Esophagus (tissue), 2 donors: ENCODE data around the gene NHLRC4. TPM values are rescaled to one million over a fixed set of nuclear protein-coding genes. Genes with fewer than 3 reads are reported as not detected.

ENCODE experiments used
- H3K27ac ChIP-seq, 2 donors: one replicate each; pipeline ENCODE4 v1.5.1; 2013; ENCODE audit warnings: low read depth in 2 of 2, mild to moderate bottlenecking in 2 of 2, inconsistent platforms in 1 of 2, low read length in 1 of 2, moderate library complexity in 1 of 2
- H3K27me3 ChIP-seq, 2 donors: one replicate each; pipeline ENCODE4 v1.6.1; 2013; ENCODE audit warnings: low read length in 2 of 2, control low read depth in 1 of 2, mild to moderate bottlenecking in 1 of 2; ENCODE audit not compliant: insufficient read depth in 2 of 2, control insufficient read depth in 1 of 2
- H3K36me3 ChIP-seq, 2 donors: one replicate each; pipeline ENCODE4 v1.6.1; 2013; ENCODE audit warnings: low read length in 1 of 2; ENCODE audit not compliant: control insufficient read depth in 2 of 2, insufficient read depth in 2 of 2
- H3K4me1 ChIP-seq, 2 donors: one replicate each; pipeline ENCODE4 v1.6.1; 2013; ENCODE audit warnings: low read length in 1 of 2; ENCODE audit not compliant: control insufficient read depth in 2 of 2, insufficient read depth in 2 of 2
- H3K4me3 ChIP-seq, 2 donors: one replicate each; pipeline ENCODE4 v1.5.1; 2013; ENCODE audit warnings: low read length in 2 of 2, mild to moderate bottlenecking in 2 of 2, low read depth in 1 of 2, moderate library complexity in 1 of 2
- H3K9me3 ChIP-seq, 2 donors: one replicate each; pipeline ENCODE4 v1.6.1; 2013; ENCODE audit warnings: mild to moderate bottlenecking in 2 of 2, low read depth in 1 of 2, low read length in 1 of 2, moderate library complexity in 1 of 2; ENCODE audit not compliant: control insufficient read depth in 2 of 2, insufficient read depth in 1 of 2
- WGBS, 2 donors: extraction: QIAGEN DNeasy Blood & Tissue Kit; methylation state at CpG; one replicate each; pipeline ENCODE4 v1.1.7; 2013; 5-methylcytosine and 5-hydroxymethylcytosine counted together
- polyA plus RNA-seq, 2 donors: library from polyadenylated mRNA; stranded (reverse); fragments of 200-250 nt; gene quantifications; one replicate each; pipeline ENCODE4 v1.2.3, GENCODE V29; 2013
- donor health status: healthy with polysubstance abuse.
- donor health status: Bipolar disorder and iron deficiency.

The NHLRC4 gene
- polyA plus RNA-seq, 2 donors = 0.11 to 0.16 TPM

- Histone ChIP-seq H3K4me1 (peaks cover 21 to 48% of the 10 kb centered on the region in 2 donors), H3K9me3 (no peaks in the 10 kb centered on the region), H3K27me3 (no peaks in the 10 kb centered on the region), H3K36me3 (peaks cover 0 to 5% of the 10 kb centered on the region in 2 donors), H3K4me3 (peak overlapping the region in 1 of 2 donors; percentile 75), H3K27ac (peak overlapping the region in 1 of 2 donors; percentile 30)
- WGBS, 2 donors = 76 to 86% methylated on average over 23 of the region's 23 CpGs
Measured at GRCh38 chr16:530111-530817, 36.5 kb upstream of the NHLRC4 start.

DNA sequence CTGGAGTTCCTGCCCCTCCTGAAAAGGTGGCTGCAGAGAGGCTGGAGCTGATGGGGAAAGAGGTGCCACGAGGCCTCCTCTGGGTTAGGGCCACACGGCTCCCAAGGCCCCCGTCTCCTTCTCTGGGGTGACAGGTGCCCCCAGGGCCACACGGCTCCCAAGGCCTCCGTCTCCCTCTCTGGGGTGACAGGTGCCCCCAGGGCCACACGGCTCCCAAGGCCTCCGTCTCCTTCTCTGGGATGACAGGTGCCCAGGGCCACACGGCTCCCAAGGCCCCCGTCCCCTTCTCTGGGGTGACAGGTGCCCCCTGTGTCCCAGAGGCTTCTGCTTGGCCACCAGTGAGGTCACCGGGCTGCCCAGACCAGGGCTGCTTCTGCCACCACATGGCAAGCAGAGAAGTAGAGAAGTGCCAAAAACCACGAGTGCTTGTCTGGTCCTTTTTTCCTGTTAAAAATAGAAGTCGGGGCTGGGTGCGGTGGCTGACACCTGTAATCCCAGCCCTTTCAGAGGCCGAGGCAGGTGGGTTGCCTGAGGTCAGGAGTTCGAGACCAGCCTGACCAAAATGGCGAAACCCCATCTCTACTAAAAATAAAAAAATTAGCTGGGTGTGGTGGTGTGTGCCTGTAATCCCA lies 35.2 kb upstream of the NHLRC4 start:
- Histone ChIP-seq H3K4me1 (peaks cover 17 to 44% of the 10 kb centered on the region in 2 donors), H3K27ac (no peak overlapping the region), H3K27me3 (no peaks in the 10 kb centered on the region), H3K4me3 (no peak overlapping the region), H3K9me3 (no peaks in the 10 kb centered on the region), H3K36me3 (peaks cover 0 to 12% of the 10 kb centered on the region in 2 donors)
- 86 to 90% methylated on average over 15 to 16 of the region's 16 CpGs for WGBS, 2 donors

DNA sequence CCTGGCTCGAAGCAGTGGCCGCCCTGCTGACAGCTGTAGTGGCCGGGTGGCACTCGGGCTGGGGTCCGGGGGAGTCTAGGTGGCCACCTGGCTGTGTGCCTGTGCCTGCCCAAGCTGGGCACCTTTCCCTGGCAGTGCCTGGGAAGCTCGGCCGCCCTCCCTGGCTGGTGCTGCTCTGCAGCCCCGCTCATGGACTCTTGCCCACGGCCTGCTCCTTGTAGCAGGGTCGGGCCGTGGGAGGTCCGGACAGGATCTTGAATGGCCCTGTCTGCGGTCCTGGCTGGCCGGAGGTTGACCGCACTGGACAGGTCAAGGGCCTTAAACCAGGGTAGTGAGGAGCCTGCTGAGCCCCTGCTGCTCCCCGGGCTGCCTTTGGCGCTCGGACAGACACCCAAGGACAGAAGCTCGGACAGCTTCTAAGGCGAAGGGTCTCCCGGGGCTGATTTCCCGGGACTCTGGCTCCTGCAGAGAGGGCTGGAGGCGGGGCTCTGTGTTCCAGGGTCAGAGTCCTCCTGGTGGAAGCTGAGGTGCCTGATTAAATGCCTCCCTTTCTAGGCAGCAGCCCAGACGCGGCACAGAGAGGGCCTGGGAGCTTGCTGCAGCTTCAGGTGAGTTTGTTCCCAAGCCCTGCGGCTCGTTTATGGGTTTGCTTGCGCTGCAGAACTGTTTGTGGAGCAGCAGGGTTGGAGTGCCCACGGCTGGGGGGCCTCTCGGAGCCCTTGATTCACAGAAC lies 33.2 kb upstream of the NHLRC4 start:
- Histone ChIP-seq H3K27me3 (no peaks in the 10 kb centered on the region), H3K4me1 (peaks cover 17 to 48% of the 10 kb centered on the region in 2 donors), H3K36me3 (peaks cover 0 to 25% of the 10 kb centered on the region in 2 donors), H3K9me3 (no peaks in the 10 kb centered on the region), H3K4me3 (no peak overlapping the region), H3K27ac (no peak overlapping the region)
- 72 to 86% methylated on average over 30 of the region's 30 CpGs for WGBS, 2 donors

- no peaks in the 10 kb centered on the region for H3K9me3 ChIP-seq
- peaks cover 16 to 42% of the 10 kb centered on the region in 2 donors for H3K4me1 ChIP-seq
- peaks cover 0 to 27% of the 10 kb centered on the region in 2 donors for H3K36me3 ChIP-seq
- H3K4me3 ChIP-seq = no peak overlapping the region
- WGBS, 2 donors = 64 to 78% methylated on average over 21 of the region's 21 CpGs
- H3K27ac ChIP-seq = peak overlapping the region in 1 of 2 donors; percentile 26
- no peaks in the 10 kb centered on the region for H3K27me3 ChIP-seq
Measured at GRCh38 chr16:534135-534534, 32.7 kb upstream of the NHLRC4 start.

- Histone ChIP-seq H3K36me3 (peaks cover 0 to 31% of the 10 kb centered on the region in 2 donors), H3K4me1 (peaks cover 8 to 34% of the 10 kb centered on the region in 2 donors), H3K27me3 (no peaks in the 10 kb centered on the region), H3K9me3 (no peaks in the 10 kb centered on the region), H3K4me3 (no peak overlapping the region), H3K27ac (peak overlapping the region; percentile 32 to 62)
- WGBS, 2 donors = 82 to 90% methylated on average over 27 of the region's 27 CpGs
Measured at GRCh38 chr16:534856-535445, 31.9 kb upstream of the NHLRC4 start.

GRCh38 chr16:535446-536405 lies 31.1 kb upstream of the NHLRC4 start:
- H3K27ac ChIP-seq = peak overlapping the region in 1 of 2 donors; percentile 62
- 73 to 76% methylated on average over 36 to 39 of the region's 39 CpGs for WGBS, 2 donors
- no peak overlapping the region for H3K4me3 ChIP-seq
- peaks cover 0 to 36% of the 10 kb centered on the region in 2 donors for H3K36me3 ChIP-seq
- no peaks in the 10 kb centered on the region for H3K27me3 ChIP-seq
- H3K9me3 ChIP-seq = no peaks in the 10 kb centered on the region
- peaks cover under 1 to 26% of the 10 kb centered on the region in 2 donors for H3K4me1 ChIP-seq

DNA sequence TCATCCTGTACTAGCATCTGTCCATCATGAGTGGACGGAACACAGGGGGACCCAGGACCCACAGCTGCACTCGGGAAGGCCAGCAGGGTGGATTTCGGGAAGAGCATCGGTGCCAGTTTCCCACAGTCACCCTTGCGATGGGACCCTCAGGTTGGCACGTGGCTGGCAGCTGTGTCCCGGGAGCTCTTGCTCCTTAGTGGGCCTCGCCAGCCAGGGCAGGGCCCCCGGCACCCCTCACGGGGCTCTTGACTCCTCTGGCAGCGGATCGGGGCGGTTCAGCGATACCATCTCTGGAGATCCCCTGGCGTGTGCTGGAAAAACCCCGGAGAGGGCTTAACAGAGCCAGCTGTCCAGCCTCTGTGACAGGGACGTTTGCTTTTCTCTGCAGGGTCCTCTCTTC lies 30.1 kb upstream of the NHLRC4 start:
- 88 to 90% methylated on average over 17 of the region's 17 CpGs for WGBS, 2 donors
- Histone ChIP-seq H3K27me3 (no peaks in the 10 kb centered on the region), H3K27ac (no peak overlapping the region), H3K4me3 (no peak overlapping the region), H3K9me3 (no peaks in the 10 kb centered on the region), H3K4me1 (peaks cover 0 to 24% of the 10 kb centered on the region in 2 donors), H3K36me3 (peaks cover 0 to 45% of the 10 kb centered on the region in 2 donors)

DNA sequence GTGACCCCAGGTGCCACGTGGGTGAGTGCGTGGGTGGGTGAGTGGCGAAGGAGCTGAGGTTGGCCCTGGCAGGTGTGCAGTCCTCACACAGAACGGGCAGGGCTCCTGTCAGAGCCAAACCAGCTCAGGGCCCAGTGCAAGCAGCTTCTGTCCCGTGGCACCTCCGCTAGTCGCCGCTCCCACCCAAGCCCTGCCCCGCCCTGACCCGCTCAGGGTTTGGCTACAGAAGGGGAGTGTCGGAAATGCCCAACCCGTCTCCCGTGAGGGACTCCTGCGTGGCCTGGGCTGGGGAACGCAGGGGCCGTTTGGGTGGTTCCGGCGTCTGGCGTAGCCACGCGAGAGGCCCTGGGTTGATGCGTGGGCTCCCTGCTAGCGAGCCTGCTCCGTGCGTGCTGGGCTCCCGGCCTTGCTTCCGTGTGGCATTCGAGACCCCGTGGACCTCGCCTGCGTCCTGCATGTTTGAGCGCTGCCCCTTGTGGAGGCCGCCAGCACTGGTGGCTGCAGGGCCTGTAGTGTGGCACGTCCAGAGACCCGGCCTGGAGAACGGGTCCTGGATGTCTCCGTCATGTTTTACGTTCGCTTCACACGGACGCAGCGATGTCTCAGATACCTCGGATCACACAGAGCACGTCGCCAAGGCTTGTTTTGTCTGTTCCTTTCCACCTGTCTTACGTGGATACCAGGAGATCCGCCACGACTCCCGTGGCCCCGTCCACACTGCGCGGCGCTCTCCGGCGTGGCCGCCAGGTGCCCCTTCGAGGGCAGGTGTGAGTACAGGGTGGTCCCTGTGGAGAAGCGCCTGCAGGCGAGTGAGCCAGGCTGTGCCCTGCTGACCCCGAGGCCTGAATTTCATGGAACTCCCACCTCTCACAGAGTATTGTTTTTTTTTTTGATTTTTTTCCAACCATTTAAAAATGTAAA lies 29.1 kb upstream of the NHLRC4 start:
- WGBS, 2 donors = 94 to 95% methylated on average over 60 of the region's 60 CpGs
- H3K4me1 ChIP-seq = peaks cover 0 to 24% of the 10 kb centered on the region in 2 donors
- no peak overlapping the region for H3K27ac ChIP-seq
- H3K36me3 ChIP-seq = peaks cover 0 to 45% of the 10 kb centered on the region in 2 donors
- H3K4me3 ChIP-seq = no peak overlapping the region
- no peaks in the 10 kb centered on the region for H3K9me3 ChIP-seq
- H3K27me3 ChIP-seq = no peaks in the 10 kb centered on the region
